ENCODE measurements around the gene LTB4R. TPM values are rescaled to one million over a fixed set of nuclear protein-coding genes. Genes with fewer than 3 reads are reported as not detected.

The LTB4R gene
- total RNA-seq, 1 donor = 1.5 TPM

GRCh38 chr14:24335461-24336171, 24.3 kb downstream of the LTB4R start:
- H3K4me3 ChIP-seq (ENCODE audit: low read depth, low read length) = no peak overlapping the region
- TF ChIP-seq CTCF (IDR thresholded peaks at IDR 0.05; ENCODE audit: insufficient read depth, low read length) = no peak
- DNase-seq (ENCODE audit: low read depth) = no peak

- DNase-seq (ENCODE audit: low read depth) = no peak
- H3K4me3 ChIP-seq (ENCODE audit: low read depth, low read length) = no peak overlapping the region
- no peak for TF ChIP-seq CTCF (IDR thresholded peaks at IDR 0.05; ENCODE audit: insufficient read depth, low read length)
These were observed 26.0 kb downstream of the LTB4R start for GRCh38 chr14:24337144-24337823.

GRCh38 chr14:24337824-24338175, 26.5 kb downstream of the LTB4R start:
- no peak overlapping the region for H3K4me3 ChIP-seq (ENCODE audit: low read depth, low read length)
- no peak for DNase-seq (ENCODE audit: low read depth)
- no peak for TF ChIP-seq CTCF (IDR thresholded peaks at IDR 0.05; ENCODE audit: insufficient read depth, low read length)

- DNase-seq (ENCODE audit: low read depth) = no peak
- H3K4me3 ChIP-seq (ENCODE audit: low read depth, low read length) = no peak overlapping the region
- TF ChIP-seq CTCF (IDR thresholded peaks at IDR 0.05; ENCODE audit: insufficient read depth, low read length) = no peak
These were observed 27.5 kb downstream of the LTB4R start for GRCh38 chr14:24338843-24339242.

GRCh38 chr14:24339284-24340151, 28.2 kb downstream of the LTB4R start, which contains the start of gene RIPK3:
Gene RIPK3 (minus strand): TSS chr14:24339991. CDS start chr14:24339826, 165 bp downstream.
- no peak within 1 kb of the TSS for H3K4me3 ChIP-seq (ENCODE audit: low read depth, low read length)
- no peak for DNase-seq (ENCODE audit: low read depth)
- no peak for TF ChIP-seq CTCF (IDR thresholded peaks at IDR 0.05; ENCODE audit: insufficient read depth, low read length)

GRCh38 chr14:24340606-24341005, 29.3 kb downstream of the LTB4R start:
- DNase-seq (ENCODE audit: low read depth) = no peak
- H3K4me3 ChIP-seq (ENCODE audit: low read depth, low read length) = no peak overlapping the region
- no peak for TF ChIP-seq CTCF (IDR thresholded peaks at IDR 0.05; ENCODE audit: insufficient read depth, low read length)

Data from fibroblast of the aortic adventitia (primary cell).